Measurements from ENCODE around the gene OR52M1.

- TF ChIP-seq CTCF (IDR thresholded peaks at IDR 0.05; ENCODE audit: low read length) (no peak), EZH2phosphoT487 (IDR thresholded peaks at IDR 0.05; ENCODE audit: low read length) (no peak), EZH2 (optimal IDR thresholded peaks at IDR 0.05; ENCODE audit: low read depth, low read length) (no peak)
Measured at GRCh38 chr11:4547416-4547815, 2.4 kb downstream of the OR52M1 start.

Data from MM.1S (cell line).